Activated T-helper 1 cell treated with Interleukin-2 at 50 U/mL for 16 hours (primary cell): ENCODE data around the gene GMPS.
"Not testable (repeated sequence)": the region's sequence is repeated elsewhere in the genome, so short reads cannot be mapped to it uniquely, and the experiment has no call there.

Experiments used
- DNase-seq: peaks from one replicate; pipeline ENCODE4 v3.0.0-alpha.2; 2020; ENCODE audit warnings: low read depth

GMPS gene

GRCh38 chr3:155944081-155944480 is 73.6 kb downstream of the GMPS start:
- DNase-seq = no peak

GRCh38 chr3:155946178-155946577 is 75.7 kb downstream of the GMPS start:
- DNase-seq = no peak

GRCh38 chr3:155948476-155948875 is 78.0 kb downstream of the GMPS start:
- no peak for DNase-seq

GRCh38 chr3:155949453-155950217 is 79.2 kb downstream of the GMPS start:
- no peak for DNase-seq

GRCh38 chr3:155956508-155957411 is 86.3 kb downstream of the GMPS start:
- no peak for DNase-seq

- DNase-seq = no peak
Measured at GRCh38 chr3:155957412-155957880, 87.0 kb downstream of the GMPS start.

GRCh38 chr3:155958676-155959075 is 88.2 kb downstream of the GMPS start:
- no peak for DNase-seq

- no peak for DNase-seq
Measured at GRCh38 chr3:155960060-155960459, 89.6 kb downstream of the GMPS start.

- not testable (repeated sequence) for DNase-seq
Measured at GRCh38 chr3:155961044-155961443, 90.6 kb downstream of the GMPS start.

- no peak for DNase-seq
Measured at GRCh38 chr3:155963570-155963969, 93.1 kb downstream of the GMPS start.

- no peak for DNase-seq
Measured at GRCh38 chr3:155970398-155970797, 99.9 kb downstream of the GMPS start.

GRCh38 chr3:155972885-155973584 is 102.6 kb downstream of the GMPS start:
- DNase-seq = no peak

GRCh38 chr3:155978324-155978723 is 107.9 kb downstream of the GMPS start:
- no peak for DNase-seq

- no peak for DNase-seq
Measured at GRCh38 chr3:155979746-155980145, 109.3 kb downstream of the GMPS start.

- DNase-seq = no peak
Measured at GRCh38 chr3:155981669-155982068, 111.2 kb downstream of the GMPS start.

GRCh38 chr3:155983834-155984474 is 113.5 kb downstream of the GMPS start:
- no peak for DNase-seq

- DNase-seq = no peak
Measured at GRCh38 chr3:155984791-155985417, 114.5 kb downstream of the GMPS start.

- DNase-seq = no peak
Measured at GRCh38 chr3:155989536-155989935, 119.1 kb downstream of the GMPS start.

- no peak for DNase-seq
Measured at GRCh38 chr3:155991212-155991611, 120.8 kb downstream of the GMPS start.

- no peak for DNase-seq
Measured at GRCh38 chr3:155991847-155992246, 121.4 kb downstream of the GMPS start.
